GM10266 (cell line): Measurements from ENCODE around the gene NUDCD3.

ENCODE experiments used
- DNase-seq: peaks from one replicate; pipeline ENCODE4 v3.0.0; 2012; ENCODE audit errors: extremely low spot score
- CTCF ChIP-seq: IDR thresholded peaks from 2 replicates; pipeline ENCODE4 v1.5.1; 2012; ENCODE audit warnings: mild to moderate bottlenecking, low read depth; ENCODE audit not compliant: control insufficient read depth, insufficient read depth; ENCODE audit errors: missing control alignments

The NUDCD3 gene

GRCh38 chr7:44486693-44487092, 3.8 kb downstream of the NUDCD3 start:
- no peak for DNase-seq
- no peak for TF ChIP-seq CTCF

- no peak for DNase-seq
- no peak for TF ChIP-seq CTCF
Measured at GRCh38 chr7:44486001-44486400, 4.5 kb downstream of the NUDCD3 start.

GRCh38 chr7:44484482-44485313, 5.8 kb downstream of the NUDCD3 start:
- no peak for TF ChIP-seq CTCF
- DNase-seq: no peak

GRCh38 chr7:44482502-44483485, 7.7 kb downstream of the NUDCD3 start:
- TF ChIP-seq CTCF: no peak
- no peak for DNase-seq

GRCh38 chr7:44477938-44478337, 12.5 kb downstream of the NUDCD3 start:
- no peak for TF ChIP-seq CTCF

GRCh38 chr7:44477063-44477830, 13.2 kb downstream of the NUDCD3 start:
- DNase-seq: peak; percentile 60
- TF ChIP-seq CTCF: peak; percentile 95

More at GRCh38 chr7:44477938-44478337, 12.5 kb downstream of the NUDCD3 start:
- DNase-seq: no peak
